MCF 10A (cell line): Measurements from ENCODE around the gene THEM4. TPM values are rescaled to one million over a fixed set of nuclear protein-coding genes. Genes with fewer than 3 reads are reported as not detected.
A peak's percentile ranks its signal among the peaks of the same experiment; 100 is the strongest.

ENCODE experiments used
- BruUV-seq: library from RNA; stranded (reverse); fragments of 400-500 nt; replicated peaks from 2 replicates; lab custom pipeline; 2021; lab: Mats Ljungman, UMichigan
- CTCF ChIA-PET: fragments of 300-600 bp; sonication (Branson Sonifier 250); formaldehyde crosslinking; extraction: SDS; loops from one replicate; lab custom pipeline; 2021; ENCODE audit warnings: antibody characterized with exemption, inconsistent platforms; lab: Yijun Ruan, JAX
- POLR2A ChIA-PET: fragments of 300-600, 350-650 bp; sonication (Branson Sonifier 250); formaldehyde crosslinking; extraction: SDS; loops from one replicate; lab custom pipeline; 2020; ENCODE audit warnings: antibody characterized with exemption, inconsistent platforms; lab: Yijun Ruan, JAX
- DNase-seq: peaks from one replicate; pipeline ENCODE4 v3.0.0-alpha.2; 2018; ENCODE audit not compliant: unreplicated experiment
- H3K27ac Mint-ChIP-seq: one replicate; pipeline ENCODE4 v1.8.0; 2022; ENCODE audit warnings: mild to moderate bottlenecking, low read depth, mixed read lengths; ENCODE audit not compliant: unreplicated experiment
- H3K27me3 Mint-ChIP-seq: one replicate; pipeline ENCODE4 v1.8.0; 2022; ENCODE audit warnings: mixed read lengths; ENCODE audit not compliant: insufficient read depth, unreplicated experiment
- H3K36me3 Mint-ChIP-seq: one replicate; pipeline ENCODE4 v1.8.0; 2022; ENCODE audit warnings: mild to moderate bottlenecking, moderate library complexity, mixed read lengths; ENCODE audit not compliant: insufficient read depth, unreplicated experiment
- H3K4me1 Mint-ChIP-seq: one replicate; pipeline ENCODE4 v1.8.0; 2022; ENCODE audit warnings: mixed read lengths; ENCODE audit not compliant: insufficient read depth, unreplicated experiment
- H3K4me3 Mint-ChIP-seq: one replicate; pipeline ENCODE4 v1.8.0; 2022; ENCODE audit warnings: mild to moderate bottlenecking, moderate library complexity, mixed read lengths; ENCODE audit not compliant: unreplicated experiment
- H3K9me3 Mint-ChIP-seq: one replicate; pipeline ENCODE4 v1.8.0; 2022; ENCODE audit warnings: mixed read lengths; ENCODE audit not compliant: unreplicated experiment
- intact Hi-C: fragments of 100-400 bp; cut with micrococcal nuclease; formaldehyde crosslinking; loops from 2 replicates; pipeline ENCODE4 v1.14.1; 2022
- total RNA-seq: library from RNA; stranded (reverse); gene quantifications from 2 replicates; pipeline ENCODE4 v1.2.3, GENCODE V29; 2022
- TF ChIP-seq, protein P1 (sequence below): fragments of 200-600 bp; IDR thresholded peaks from one replicate; pipeline ENCODE4 v1.8.0; 2022; ENCODE audit warnings: antibody characterized with exemption, mild to moderate bottlenecking; ENCODE audit not compliant: unreplicated experiment

Gene THEM4
- total RNA-seq, 1 experiment from 2014 or later = 29.1 TPM

DNA sequence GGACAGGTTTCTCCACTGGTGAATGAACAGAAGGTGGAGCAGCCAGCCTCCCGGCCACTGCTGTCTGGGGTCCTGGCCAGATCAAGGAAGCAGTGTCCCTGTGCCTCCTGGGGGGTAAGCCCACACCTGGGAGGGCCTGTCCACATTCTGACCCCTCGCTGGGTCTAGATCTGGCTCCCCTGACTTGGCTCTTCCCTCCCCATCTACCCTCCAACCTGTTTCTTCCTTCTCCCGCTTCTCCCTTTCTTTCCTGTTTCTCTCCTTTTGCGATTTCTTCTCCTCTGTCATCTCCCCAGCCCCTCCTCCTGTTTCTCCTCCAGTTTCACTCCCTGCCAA, 78.1 kb downstream of the THEM4 start:
- H3K36me3 Mint-ChIP-seq = no peaks in the 10 kb centered on the region
- POLR2A ChIA-PET = interaction anchor here (0.7 to 1.9 kb wide), 4 partner anchors 11 to 413 kb away, joined by 3 to 9 read pairs (median 4); no protein-coding TSS in a partner anchor
- CTCF ChIA-PET = interaction anchor here (0.6 kb wide), 1 partner anchor 158 kb away, joined by 3 read pairs; no protein-coding TSS in a partner anchor

DNA sequence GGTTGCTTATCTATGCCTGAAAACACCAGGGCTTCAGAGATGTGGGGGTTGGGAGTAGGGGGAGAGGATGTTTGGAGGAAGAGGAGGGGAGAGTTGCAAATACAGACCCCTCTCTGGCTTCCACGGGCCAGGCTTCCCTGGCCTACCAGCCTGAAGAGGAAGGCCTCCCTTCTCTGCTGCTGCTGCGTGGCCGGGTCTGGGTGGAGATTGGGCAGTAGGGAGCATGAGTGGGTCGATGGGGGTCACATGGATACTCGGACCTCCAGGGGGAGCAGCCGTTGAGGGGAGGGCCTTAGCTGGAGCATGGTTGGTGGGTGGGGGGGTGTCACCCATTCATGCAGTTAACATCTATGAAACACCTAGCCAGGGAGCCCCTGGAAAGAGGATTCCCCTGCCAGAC, 79.3 kb downstream of the THEM4 start:
- Mint-ChIP-seq H3K36me3 (no peaks in the 10 kb centered on the region), H3K27ac (no peak overlapping the region), H3K4me1 (peaks cover 48% of the 10 kb centered on the region), H3K9me3 (no peaks in the 10 kb centered on the region), H3K27me3 (no peaks in the 10 kb centered on the region), H3K4me3 (no peak overlapping the region)
- ChIA-PET CTCF (interaction anchor here (0.6 to 1.3 kb wide), 2 partner anchors 9 to 147 kb away, joined by 4 to 6 read pairs; no protein-coding TSS in a partner anchor), POLR2A (interaction anchor here (0.6 to 1.0 kb wide), 2 partner anchors 54 to 57 kb away, joined by 3 read pairs; no protein-coding TSS in a partner anchor)
- DNase-seq = no peak
- TF ChIP-seq, protein P1, sequence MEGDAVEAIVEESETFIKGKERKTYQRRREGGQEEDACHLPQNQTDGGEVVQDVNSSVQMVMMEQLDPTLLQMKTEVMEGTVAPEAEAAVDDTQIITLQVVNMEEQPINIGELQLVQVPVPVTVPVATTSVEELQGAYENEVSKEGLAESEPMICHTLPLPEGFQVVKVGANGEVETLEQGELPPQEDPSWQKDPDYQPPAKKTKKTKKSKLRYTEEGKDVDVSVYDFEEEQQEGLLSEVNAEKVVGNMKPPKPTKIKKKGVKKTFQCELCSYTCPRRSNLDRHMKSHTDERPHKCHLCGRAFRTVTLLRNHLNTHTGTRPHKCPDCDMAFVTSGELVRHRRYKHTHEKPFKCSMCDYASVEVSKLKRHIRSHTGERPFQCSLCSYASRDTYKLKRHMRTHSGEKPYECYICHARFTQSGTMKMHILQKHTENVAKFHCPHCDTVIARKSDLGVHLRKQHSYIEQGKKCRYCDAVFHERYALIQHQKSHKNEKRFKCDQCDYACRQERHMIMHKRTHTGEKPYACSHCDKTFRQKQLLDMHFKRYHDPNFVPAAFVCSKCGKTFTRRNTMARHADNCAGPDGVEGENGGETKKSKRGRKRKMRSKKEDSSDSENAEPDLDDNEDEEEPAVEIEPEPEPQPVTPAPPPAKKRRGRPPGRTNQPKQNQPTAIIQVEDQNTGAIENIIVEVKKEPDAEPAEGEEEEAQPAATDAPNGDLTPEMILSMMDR = no peak
- no TSS peak for BruUV-seq
- intact Hi-C loops = no loop called here

More for the DNA sequence above, 78.1 kb downstream of the THEM4 start:
- intact Hi-C loops = no loop called here
- Mint-ChIP-seq H3K27ac (peak overlapping the region; percentile 59), H3K4me3 (peak overlapping the region; percentile 75), H3K27me3 (no peaks in the 10 kb centered on the region), H3K4me1 (peaks cover 54% of the 10 kb centered on the region), H3K9me3 (no peaks in the 10 kb centered on the region)
- no peak for DNase-seq
- no TSS peak for BruUV-seq
- TF ChIP-seq, protein P1 = no peak

DNA sequence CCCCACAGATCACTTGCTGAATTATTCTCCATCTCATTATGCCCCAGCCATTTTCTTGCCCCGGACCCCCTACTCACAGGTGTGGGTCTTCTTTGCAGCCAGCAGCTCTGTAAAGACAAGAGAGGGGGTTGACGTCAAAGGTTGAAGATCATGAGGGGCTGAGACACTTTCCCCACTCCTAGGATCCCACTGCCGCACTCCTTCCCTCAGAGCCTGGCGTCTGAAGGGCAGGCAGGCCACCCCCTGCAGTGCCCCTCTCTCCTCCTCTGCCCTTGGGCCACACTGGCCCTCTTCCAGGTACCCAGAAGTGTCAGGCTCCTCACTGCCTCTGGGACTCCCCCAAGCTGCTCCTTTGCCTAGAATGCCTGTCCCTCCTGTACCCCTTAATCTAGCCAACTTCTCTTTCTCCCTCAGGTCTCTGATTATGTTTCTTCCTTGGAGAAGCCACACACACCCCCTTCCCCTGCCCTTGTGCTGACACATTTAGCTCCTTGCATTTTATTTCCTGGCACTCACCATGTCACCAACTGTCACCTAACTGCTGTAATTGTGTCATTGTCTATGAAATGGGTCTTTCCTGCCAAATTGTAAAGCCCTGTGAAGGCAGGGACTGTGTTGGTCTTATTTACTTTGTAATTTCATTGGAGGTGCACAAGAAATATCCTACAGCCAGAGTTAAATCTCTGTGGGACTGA, 79.8 kb downstream of the THEM4 start:
- intact Hi-C loops = no loop called here
- H3K27ac Mint-ChIP-seq = no peak overlapping the region
- ChIA-PET CTCF (interaction anchor here (0.8 to 1.3 kb wide), 2 partner anchors 9 to 95 kb away, joined by 4 to 6 read pairs; no protein-coding TSS in a partner anchor), POLR2A (interaction anchor here (0.6 kb wide), 3 partner anchors 58 to 232 kb away, joined by 3 to 4 read pairs (median 3); no protein-coding TSS in a partner anchor)
- H3K27me3 Mint-ChIP-seq = no peaks in the 10 kb centered on the region
- TF ChIP-seq, protein P1 = no peak
- H3K4me3 Mint-ChIP-seq = no peak overlapping the region
- H3K36me3 Mint-ChIP-seq = no peaks in the 10 kb centered on the region
- H3K9me3 Mint-ChIP-seq = no peaks in the 10 kb centered on the region
- BruUV-seq = no TSS peak
- H3K4me1 Mint-ChIP-seq = peaks cover 48% of the 10 kb centered on the region
- no peak for DNase-seq

DNA sequence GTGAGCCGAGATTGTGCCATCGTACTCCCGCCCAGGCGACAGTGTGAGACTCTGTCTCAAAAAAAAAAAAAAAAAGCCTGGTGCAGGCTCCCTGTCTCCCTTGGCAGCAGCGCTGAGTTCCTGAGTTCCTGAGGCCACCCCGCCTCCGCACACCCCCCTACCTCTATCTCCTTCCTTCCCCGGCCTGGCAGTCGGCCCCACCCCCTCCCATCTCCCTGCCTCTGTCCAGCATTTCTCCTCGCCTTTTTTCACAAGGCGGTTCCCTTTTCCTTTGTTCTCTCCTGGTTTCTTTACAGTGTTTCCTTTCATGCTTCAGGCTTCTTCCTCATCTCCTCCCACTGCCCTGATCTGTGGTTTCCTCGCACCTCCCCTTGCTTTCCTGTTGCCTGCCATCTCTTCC, 80.4 kb downstream of the THEM4 start:
- BruUV-seq = no TSS peak

More for the DNA sequence above, 80.4 kb downstream of the THEM4 start:
- H3K9me3 Mint-ChIP-seq = no peaks in the 10 kb centered on the region
- ChIA-PET CTCF (interaction anchor here (0.8 to 1.1 kb wide), 2 partner anchors 7 to 94 kb away, joined by 4 to 7 read pairs; no protein-coding TSS in a partner anchor), POLR2A (no interaction called here)
- H3K4me1 Mint-ChIP-seq = peaks cover 48% of the 10 kb centered on the region
- H3K27ac Mint-ChIP-seq = no peak overlapping the region
- no peaks in the 10 kb centered on the region for H3K36me3 Mint-ChIP-seq
- peak; percentile 82 for DNase-seq
- H3K27me3 Mint-ChIP-seq = no peaks in the 10 kb centered on the region
- TF ChIP-seq, protein P1 = no peak
- no peak overlapping the region for H3K4me3 Mint-ChIP-seq
- intact Hi-C loops = no loop called here
